GM18520 (cell line): Measurements from ENCODE around the gene OR2K2.
"Not testable (repeated sequence)": the region's sequence is repeated elsewhere in the genome, so short reads cannot be mapped to it uniquely, and the experiment has no call there.

Source experiments
- ATAC-seq: cut with Tn5 transposase; IDR thresholded peaks from one replicate; pipeline ENCODE4 v1.9.1; 2021; ENCODE audit not compliant: unreplicated experiment

Gene OR2K2, protein sequence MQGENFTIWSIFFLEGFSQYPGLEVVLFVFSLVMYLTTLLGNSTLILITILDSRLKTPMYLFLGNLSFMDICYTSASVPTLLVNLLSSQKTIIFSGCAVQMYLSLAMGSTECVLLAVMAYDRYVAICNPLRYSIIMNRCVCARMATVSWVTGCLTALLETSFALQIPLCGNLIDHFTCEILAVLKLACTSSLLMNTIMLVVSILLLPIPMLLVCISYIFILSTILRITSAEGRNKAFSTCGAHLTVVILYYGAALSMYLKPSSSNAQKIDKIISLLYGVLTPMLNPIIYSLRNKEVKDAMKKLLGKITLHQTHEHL

DNA sequence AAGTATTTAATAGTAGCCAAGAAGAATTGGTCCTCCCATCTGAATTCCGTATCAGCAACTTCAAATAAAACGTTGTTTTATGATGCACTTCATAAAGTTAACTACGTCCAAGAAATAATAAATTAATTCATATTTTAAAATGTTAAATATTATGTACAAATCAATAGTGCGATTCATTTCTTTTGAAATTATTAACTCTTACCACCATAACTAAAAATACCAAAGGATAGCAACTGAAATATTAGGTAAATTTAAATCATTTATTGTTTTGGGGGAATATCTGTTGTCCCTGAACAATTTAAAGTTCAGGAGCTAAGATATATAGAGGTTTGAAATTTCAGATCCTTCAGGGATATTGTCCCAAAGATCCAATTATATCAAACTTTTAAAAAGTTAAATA is at the start of gene OR2K2:
OR2K2 (minus strand) TSS at position 101 of the 400 bp plus-strand sequence. CDS start 1,791 bp downstream, outside the sequence.
- ATAC-seq: no peak

DNA sequence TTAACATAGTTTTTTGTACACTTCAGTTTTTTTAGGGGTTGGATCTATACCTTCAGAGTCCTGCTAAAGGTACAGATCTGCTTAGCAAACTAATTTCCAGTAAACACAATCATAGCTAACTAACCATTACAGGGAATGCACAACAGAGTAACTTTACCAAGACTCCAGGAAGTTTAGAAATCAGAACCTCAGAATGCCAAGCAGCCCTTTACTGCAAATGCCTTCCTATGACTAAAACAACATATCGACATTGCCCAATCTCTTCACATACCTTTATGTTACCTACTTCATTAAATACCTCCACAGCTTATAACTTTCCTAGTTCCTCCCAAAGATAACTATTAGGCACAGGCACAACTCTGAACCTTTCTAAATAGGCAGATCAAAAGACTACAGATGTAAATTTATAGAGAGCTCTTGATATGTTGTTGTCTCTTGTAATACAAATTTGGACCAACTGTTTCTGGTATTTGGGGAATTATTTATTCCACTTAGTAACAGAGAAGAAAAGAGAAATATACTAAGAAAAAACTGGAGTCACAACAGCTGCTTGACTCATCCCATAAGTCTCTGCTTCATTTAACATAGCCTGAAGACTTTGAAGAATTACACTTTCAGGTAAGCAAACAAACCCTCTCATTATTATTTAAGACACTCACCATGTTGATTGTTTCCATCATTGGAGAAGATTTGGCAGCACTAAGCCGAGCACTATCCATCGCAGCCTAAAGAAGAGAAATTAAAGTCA is 46.0 kb upstream of the OR2K2 start:
- no peak for ATAC-seq

DNA sequence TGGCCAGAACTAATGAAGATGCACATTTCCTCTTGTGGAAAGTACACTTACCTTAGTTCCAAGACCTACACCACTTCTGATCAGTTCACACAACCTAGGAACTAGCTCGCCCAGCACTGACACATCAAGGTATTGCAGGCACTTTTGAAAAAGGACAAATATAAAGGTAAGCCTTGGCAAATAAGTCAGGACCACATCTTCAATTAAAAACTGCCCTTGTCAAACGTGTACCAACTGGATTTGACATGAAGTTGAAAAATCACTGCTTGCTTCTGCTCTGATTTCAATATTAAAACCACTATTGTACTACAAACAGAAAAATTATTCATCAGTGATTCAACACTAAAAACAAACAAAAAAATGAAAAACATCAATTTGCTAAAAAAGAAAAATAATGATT is 45.0 kb upstream of the OR2K2 start:
- no peak for ATAC-seq

DNA sequence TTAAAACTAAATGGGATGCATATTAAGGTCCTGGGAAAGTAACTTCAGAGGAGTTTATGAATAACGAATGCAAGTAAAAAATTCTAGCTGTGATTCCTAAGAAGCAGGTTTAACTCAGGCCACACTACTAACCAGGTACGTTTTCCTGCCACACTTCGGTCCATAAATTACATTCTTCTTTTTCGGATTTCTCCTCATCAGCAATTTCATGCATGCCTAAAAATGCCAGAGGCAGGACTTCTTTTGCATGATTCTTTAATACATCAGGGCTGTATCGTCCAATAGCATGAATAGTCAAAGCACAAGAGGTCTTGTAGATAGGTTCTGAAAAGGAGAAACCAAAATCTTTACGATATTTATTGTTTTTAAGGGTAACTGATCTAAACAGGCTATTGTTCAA is 42.3 kb upstream of the OR2K2 start:
- ATAC-seq: no peak

DNA sequence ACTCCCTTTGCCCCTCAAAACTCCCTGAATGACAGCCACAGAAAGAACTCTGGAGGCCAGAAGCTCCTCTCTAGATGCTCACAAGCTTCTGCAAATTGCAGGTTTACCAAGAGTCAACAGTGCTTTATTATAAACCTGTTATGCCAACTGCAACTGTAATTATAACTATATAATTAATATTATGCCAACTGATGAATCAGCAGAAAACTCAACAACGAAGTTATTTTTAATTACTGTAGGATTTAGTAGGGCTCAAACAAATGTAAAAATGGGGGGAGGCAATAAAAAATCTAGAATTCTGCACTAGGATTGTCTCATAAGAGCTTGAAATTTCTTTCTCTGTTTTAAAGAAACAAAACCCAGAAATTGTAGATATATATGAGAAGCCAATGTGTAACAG is 37.0 kb upstream of the OR2K2 start:
- no peak for ATAC-seq

DNA sequence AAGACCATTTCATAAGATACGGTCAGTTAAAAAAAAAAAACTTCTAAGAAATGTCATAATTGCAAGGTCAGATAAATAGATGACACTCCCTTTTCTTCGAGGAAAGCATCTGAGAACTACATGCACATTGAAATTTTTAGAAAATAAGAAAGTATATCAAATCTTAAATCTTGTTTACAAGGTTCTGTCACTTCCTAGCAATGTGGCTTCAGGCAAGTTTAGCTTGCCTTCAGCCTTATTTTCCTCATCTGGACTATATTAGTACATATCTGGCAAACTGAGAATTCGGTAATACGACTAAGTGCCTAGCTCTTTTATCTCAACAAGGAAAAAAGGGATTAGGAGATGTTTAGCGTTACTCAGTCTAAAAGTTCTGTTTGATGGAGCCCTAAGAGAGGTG is 32.5 kb upstream of the OR2K2 start:
- ATAC-seq: no peak

DNA sequence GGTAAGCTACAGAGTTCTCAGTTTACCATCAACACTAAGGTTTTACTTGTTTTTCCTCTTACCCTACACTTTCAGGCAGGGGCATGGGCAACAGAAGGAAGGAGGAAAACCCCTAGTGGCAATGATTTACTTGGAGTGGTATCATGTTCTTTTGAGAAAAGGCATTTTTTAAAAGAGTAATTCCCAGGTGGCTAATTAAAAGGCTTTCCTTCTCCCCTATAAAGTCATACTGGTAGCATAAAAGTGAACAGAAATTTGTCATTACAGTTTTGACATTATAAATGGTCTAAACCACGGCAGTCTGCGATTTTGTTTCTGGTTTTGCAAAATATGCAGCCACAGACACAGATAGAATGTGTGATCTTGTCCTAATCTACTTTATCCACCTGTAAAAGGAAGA is 30.9 kb upstream of the OR2K2 start:
- ATAC-seq: no peak

DNA sequence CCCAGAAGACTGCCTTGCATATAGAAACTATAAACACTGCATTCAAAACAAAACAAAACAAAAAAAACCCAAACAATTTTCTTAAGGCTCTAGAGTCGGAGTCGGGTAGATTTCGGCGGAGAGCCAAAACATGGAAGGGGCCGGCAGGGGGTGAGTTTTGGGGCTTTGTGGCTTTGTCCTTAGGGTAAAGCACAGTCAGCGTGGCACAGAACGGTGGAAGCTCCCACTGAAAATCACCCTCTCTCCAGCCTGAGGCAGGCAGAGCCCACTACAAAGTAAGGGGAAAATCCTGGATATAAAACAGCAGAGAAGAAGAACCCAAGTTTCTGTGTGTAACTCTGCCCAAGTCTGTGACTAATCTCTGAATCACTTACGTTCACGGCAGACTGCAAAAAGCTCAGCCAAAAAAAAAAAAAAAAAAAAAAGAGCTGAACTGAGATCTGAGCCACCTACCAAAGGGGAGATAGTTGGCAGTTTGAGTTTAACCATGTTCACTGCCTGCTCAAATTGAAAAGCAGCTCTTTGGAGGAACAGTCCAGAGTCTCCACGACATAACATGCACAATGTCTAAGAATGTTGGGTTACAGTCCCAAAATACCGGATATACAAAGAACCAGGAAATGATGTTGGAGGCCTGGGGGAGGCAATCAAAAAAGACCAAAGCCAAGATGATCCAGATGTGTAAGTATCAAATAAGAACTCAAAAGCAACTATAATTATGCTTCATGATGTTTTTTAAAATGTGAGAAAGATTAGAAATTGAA is 26.6 kb upstream of the OR2K2 start:
- no peak for ATAC-seq

DNA sequence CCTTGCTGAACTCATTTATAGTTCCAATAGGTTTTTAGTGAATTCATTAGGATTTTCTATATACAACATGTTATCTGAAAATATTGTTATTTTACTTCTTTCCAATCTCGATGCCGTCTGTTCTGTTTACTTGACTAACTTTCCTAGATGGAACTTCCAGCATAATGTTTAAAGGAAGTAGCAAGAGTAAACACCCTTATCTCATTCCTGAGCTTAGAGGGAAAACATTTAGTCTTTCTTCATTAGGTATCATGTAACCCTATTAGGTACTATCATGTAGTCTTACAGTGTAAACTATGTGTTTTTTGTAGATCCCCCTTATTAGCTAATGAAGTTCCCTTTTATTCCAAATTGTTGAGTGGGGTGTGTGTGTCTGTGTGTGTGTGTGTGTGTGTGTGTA is 22.5 kb upstream of the OR2K2 start:
- no peak for ATAC-seq

DNA sequence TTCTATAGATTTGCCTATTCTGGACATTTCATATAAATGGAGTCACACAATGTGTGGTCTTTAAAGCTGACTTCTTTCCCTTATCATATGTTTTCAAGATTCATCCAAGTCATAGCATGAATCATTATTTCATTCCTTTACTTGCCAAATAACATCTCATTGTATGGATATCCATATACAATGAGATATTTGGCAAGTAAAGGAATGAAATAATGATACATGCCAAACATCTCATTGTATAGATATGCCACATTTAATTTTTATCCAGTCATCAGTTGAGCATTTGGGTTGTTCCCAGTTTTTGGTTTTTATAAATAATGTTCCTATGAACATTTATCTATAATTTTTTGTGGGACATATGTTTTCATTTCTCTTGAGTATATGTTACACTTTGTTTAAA is 20.5 kb upstream of the OR2K2 start:
- no peak for ATAC-seq

DNA sequence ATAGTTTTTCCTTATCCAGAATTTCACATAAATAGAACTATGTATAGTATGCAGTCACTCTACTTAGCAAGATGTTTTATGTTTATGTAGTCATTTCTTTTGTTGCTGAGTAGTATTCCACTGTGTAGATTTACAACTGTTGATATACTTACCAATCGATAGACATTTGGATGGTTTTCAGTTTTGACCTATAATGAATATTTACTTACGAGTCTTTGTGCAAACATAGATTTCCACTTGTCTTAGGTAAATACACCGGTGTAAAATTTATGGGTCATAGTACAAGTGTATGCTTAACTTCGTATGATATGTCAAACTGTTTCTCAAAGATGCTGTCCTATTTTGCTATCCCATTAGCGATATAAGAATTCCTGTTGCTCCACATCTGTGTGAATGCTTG is 19.7 kb upstream of the OR2K2 start:
- ATAC-seq: no peak

DNA sequence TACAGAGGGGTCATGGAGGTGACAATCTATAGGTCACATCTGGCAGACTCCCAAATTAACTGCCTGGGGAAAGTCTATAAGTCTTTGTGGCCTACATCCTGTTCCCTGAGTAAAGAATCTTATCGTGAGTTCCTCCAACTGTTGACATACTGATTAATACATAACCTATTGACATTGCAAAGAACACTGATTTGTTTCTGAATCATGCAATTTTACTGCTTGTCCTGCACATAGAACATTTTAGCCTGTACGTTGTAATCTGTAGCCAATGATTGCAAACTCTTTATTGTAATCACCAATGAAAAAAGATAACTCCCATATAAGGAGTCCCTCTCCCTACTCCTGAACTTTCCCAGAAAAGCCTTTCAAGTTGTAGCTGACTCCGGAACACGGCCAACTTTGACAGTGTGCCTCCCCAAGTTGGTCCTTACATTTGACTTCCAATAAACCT is 18.8 kb upstream of the OR2K2 start:
- ATAC-seq: no peak

DNA sequence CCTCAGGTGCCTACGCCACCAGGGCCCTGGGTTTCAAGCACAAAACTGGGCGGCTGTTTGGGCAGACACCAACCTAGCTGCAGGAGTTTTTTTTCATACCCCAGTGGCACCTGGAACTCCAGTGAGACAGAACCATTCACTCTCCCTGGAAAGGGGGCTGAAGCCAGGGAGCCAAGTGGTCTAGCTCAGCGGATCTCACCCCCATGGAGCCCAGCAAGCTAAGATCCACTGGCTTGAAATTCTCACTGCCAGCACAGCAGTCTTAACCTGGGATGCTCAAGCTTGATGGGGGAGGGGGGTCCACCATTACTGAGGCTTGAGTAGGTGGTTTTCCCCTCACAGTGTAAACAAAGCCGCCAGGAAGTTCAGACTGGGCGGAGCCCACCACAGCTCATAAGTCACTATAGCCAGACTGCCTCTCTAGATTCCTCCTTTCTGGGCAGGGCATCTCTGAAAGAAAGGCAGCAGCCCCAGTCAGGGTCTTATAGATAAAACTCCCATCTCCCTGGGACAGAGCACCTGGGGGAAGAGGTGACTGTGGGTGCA is 4.4 kb upstream of the OR2K2 start:
- not testable (repeated sequence) for ATAC-seq

DNA sequence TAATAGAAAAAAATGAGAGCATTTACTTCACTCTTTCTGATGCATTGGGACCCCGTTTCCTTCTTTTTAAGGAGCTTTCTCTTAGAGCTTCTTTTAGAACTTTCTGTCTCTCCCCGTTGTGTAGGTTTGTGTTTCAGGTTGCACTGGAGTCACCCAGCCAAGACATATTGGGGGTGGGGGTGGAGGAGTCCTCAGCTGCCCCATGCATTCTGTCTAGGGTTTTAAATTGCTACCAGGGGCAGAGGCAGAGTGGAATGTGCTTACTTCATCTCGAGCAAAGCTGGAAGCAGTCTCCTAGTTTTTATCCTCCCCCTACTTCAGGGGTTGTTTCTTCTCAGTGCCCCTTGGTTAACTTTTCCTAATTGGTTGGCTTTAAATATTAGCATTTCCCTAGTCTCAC is 9.4 kb downstream of the OR2K2 start:
- ATAC-seq: no peak

DNA sequence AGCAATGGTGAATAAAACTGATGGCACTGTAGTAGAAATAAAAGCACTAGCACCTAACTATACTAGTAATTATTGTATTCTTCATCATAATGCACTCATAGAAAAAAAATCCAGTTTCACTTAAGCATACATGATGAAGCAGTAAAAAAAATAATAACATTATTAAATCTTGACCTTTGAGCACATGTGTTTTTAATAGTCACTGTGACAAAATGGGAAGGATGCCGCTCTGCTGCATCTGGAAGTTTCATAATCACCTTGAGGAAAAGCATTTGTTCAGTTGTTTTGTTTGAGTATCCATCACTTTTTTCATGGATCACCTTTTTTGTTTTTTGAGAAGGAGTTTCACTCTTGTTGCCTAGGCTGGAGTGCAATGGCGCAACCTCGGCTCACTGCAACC is 13.2 kb downstream of the OR2K2 start:
- ATAC-seq: no peak

DNA sequence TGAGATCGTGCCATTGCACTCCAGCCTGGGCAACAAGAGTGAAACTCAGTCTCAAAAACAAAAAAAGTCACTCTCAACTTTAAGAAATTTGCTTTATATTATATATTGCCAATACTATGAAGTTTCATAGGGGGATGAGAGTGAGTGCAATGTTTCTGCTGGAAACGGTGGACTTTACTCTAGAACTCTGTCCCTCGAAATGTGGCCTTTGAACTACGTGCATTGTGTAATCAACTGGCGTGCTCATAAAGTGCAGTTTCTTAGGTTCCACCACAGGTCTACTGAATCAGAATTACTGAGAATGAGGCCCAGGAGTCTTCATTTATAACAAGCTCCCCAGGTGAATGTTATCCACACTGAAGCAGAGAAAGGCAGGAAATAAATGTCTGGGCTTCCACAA is 24.1 kb downstream of the OR2K2 start:
- ATAC-seq: no peak

DNA sequence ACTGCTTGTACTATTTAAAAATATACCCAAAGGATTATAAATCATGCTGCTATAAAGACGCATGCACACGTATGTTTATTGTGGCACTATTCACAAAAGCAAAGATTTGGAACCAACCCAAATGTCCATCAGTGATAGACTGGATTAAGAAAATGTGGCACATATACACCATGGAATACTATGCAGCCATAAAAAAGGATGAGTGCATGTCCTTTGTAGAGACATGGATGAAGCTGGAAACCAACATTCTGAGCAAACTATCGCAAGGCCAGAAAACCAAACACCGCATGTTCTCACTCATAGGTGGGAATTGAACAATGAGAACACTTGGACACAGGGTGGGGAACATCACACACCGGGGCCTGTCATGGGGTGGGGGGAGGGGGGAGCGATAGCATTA is 26.0 kb downstream of the OR2K2 start:
- not testable (repeated sequence) for ATAC-seq

DNA sequence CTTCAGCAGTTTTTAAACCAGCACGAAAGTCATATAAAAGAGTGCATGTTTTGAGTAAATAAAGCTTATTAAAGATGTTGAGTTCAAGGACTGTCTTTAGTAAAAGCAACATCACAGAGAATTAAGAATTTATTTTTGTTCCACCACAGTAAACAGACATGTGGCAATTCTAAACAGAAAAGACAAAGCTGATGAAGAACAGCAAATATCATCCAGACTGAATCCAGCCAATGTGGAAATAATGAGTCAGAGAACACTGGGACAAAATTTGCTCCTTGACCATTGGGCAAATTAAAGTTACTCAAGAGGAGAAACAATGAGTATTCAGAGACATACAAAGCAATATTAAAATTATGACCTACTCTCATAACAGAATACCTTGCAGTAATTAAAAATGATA is 28.8 kb downstream of the OR2K2 start:
- ATAC-seq: no peak

DNA sequence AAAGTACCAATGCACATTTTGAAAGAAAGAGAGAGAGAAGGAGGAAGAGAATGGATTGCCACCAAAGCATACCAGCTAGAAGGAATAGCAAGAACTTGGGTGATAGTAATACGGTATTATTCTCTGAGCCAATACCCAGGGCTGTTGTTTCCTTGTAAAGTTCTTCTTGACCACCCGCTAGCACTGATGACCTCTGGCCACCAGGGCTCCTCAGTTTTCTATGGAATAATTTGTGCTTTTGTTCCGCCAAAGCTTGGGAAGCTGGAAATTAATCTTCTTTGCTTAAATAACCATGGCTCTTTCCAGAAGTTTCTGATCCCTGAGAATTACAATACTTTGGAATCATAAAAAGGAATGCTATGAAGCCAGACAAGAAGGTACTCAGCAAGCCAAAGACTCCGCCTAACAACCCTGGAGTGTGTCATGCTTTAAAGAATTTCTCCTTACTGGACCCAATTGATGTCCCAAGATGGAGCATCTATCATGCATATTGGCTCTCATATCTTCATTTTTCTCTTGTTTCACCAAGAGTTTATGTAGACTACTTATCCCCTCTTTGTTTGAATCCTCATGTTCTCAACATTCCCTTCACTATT is 29.8 kb downstream of the OR2K2 start:
- no peak for ATAC-seq

DNA sequence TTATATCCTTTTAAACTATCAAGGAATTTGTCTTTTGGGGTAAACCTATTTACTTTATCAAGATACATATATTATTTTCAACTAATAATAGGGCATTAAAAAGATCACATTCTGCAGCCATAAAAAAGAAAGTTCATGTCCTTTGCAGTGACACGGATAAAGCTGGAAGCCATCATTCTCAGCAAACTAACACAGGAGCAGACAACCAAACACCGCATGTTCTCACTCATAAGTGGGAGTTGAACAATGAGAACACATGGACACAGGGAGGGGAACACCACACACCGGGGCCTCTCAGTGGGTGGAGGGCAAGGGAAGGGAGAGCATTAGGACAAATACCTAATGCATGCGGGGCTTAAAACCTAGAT is 30.4 kb downstream of the OR2K2 start:
- ATAC-seq: not testable (repeated sequence)
